Esophagus squamous epithelium (tissue), 4 donors: Measurements from ENCODE around the gene PHACTR3.

Experiments
- POLR2A ChIP-seq, 4 donors: fragments of 450-650 bp; IDR thresholded peaks; one replicate each; pipeline ENCODE4 v1.6.1; 2017; ENCODE audit warnings: antibody characterized with exemption in 4 of 4, mild to moderate bottlenecking in 4 of 4, moderate library complexity in 3 of 4
- TF ChIP-seq, protein P1 (sequence below), 6 experiments: fragments of 450-650 bp in 4 of 6; fragments of 200-600 bp in 2 of 6; sonication (generic) in 2 of 6; IDR thresholded peaks; one replicate each; pipeline ENCODE4 v1.5.1; 2016 to 2019; ENCODE audit warnings: antibody characterized with exemption in 6 of 6, mild to moderate bottlenecking in 4 of 6, moderate library complexity in 4 of 6

DNA sequence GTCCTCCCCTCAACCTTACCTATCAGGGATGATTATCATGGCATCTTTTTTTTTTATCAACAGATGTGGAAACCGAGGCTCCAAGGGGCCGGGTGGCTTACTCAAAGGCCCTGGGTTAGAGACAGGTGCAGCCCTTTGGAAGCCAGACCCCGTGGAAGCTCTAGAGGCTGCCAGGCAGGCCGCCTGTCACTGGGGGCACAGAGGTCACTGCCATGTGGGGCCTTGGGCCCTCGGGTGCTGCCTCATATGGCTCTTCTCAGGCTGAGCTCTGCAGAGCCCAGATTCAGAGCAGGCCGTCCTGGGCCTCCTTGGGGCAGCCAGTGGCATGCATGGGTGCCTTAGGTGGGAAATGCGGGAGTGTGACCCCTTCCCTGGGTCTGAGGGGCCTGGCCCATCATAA lies 136.3 kb downstream of the PHACTR3 start:
- TF ChIP-seq, protein P1, sequence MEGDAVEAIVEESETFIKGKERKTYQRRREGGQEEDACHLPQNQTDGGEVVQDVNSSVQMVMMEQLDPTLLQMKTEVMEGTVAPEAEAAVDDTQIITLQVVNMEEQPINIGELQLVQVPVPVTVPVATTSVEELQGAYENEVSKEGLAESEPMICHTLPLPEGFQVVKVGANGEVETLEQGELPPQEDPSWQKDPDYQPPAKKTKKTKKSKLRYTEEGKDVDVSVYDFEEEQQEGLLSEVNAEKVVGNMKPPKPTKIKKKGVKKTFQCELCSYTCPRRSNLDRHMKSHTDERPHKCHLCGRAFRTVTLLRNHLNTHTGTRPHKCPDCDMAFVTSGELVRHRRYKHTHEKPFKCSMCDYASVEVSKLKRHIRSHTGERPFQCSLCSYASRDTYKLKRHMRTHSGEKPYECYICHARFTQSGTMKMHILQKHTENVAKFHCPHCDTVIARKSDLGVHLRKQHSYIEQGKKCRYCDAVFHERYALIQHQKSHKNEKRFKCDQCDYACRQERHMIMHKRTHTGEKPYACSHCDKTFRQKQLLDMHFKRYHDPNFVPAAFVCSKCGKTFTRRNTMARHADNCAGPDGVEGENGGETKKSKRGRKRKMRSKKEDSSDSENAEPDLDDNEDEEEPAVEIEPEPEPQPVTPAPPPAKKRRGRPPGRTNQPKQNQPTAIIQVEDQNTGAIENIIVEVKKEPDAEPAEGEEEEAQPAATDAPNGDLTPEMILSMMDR (IDR thresholded peaks at IDR 0.05) = no peak
- TF ChIP-seq POLR2A (IDR thresholded peaks at IDR 0.05) = no peak
